Measurements from ENCODE around the gene PCDH9.

Gene PCDH9

GRCh38 chr13:66879988-66880387 is 350.1 kb downstream of the PCDH9 start:
- Histone ChIP-seq H3K9me3 (ENCODE audit: control insufficient read depth in 1 of 2, low read length in 2 of 2) (no peaks in the 10 kb centered on the region), H3K9ac (ENCODE audit: low read depth in 1 of 2, low read length in 2 of 2) (no peak overlapping the region), H3K27ac (ENCODE audit: low read depth, low read length) (no peak overlapping the region), H3K4me1 (ENCODE audit: control insufficient read depth in 1 of 2, insufficient read depth in 2 of 2, low read length in 2 of 2) (no peaks in the 10 kb centered on the region), H3K4me3 (ENCODE audit: low read depth in 1 of 2, low read length in 2 of 2) (no peak overlapping the region), H3K36me3 (ENCODE audit: control insufficient read depth in 1 of 2, insufficient read depth in 2 of 2, low read length in 2 of 2) (no peaks in the 10 kb centered on the region), H3K27me3 (ENCODE audit: control insufficient read depth in 1 of 2, insufficient read depth in 2 of 2, low read length in 2 of 2) (no peaks in the 10 kb centered on the region)

DNA sequence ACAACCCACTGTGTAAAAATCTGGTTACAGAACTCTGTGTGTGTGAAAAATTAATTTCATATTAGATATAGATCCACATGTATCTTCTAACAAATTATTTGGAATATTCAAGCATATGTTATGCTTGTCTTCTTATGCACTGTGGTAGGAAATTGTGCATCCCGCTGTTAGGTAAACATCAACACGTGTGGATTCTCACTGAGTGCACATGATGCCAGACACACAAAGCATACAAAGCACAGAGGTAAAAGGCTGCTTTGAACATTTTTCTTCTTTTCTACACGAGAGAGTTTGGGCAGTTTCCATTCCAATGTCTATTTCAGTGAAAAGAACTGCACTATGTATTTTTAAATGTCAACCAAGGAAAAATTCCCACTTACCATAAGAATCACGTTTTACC is 354.9 kb downstream of the PCDH9 start:
- Histone ChIP-seq H3K9me3 (ENCODE audit: control insufficient read depth in 1 of 2, low read length in 2 of 2) (no peaks in the 10 kb centered on the region), H3K4me3 (ENCODE audit: low read depth in 1 of 2, low read length in 2 of 2) (no peak overlapping the region), H3K27me3 (ENCODE audit: control insufficient read depth in 1 of 2, insufficient read depth in 2 of 2, low read length in 2 of 2) (no peaks in the 10 kb centered on the region), H3K27ac (ENCODE audit: low read depth, low read length) (no peak overlapping the region), H3K4me1 (ENCODE audit: control insufficient read depth in 1 of 2, insufficient read depth in 2 of 2, low read length in 2 of 2) (no peaks in the 10 kb centered on the region), H3K36me3 (ENCODE audit: control insufficient read depth in 1 of 2, insufficient read depth in 2 of 2, low read length in 2 of 2) (no peaks in the 10 kb centered on the region), H3K9ac (ENCODE audit: low read depth in 1 of 2, low read length in 2 of 2) (no peak overlapping the region)

DNA sequence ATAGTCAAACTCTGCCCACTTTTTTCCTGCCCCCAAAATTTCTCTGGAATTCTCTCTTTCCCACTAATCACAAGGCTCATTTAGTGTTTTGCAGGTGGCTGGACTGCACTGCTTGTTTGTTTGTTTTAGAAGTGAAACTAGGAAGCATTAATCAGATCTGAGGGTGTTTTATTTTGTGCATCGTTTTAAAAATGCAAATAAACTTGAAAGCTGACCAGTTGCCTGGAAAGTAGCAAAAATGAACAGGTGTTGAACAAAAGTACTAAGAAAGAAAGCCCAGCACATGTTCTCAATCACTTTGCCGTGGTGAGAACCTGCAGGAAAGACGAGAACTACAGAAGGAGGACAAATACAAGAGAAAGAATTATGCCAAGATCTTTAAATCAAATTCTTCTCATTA is 365.5 kb downstream of the PCDH9 start:
- no peaks in the 10 kb centered on the region for H3K27me3 ChIP-seq (ENCODE audit: control insufficient read depth in 1 of 2, insufficient read depth in 2 of 2, low read length in 2 of 2)
- H3K36me3 ChIP-seq (ENCODE audit: control insufficient read depth in 1 of 2, insufficient read depth in 2 of 2, low read length in 2 of 2), result no peaks in the 10 kb centered on the region
- H3K9me3 ChIP-seq (ENCODE audit: control insufficient read depth in 1 of 2, low read length in 2 of 2), result no peaks in the 10 kb centered on the region
- H3K27ac ChIP-seq (ENCODE audit: low read depth, low read length), result no peak overlapping the region
- H3K4me1 ChIP-seq (ENCODE audit: control insufficient read depth in 1 of 2, insufficient read depth in 2 of 2, low read length in 2 of 2), result no peaks in the 10 kb centered on the region
- H3K4me3 ChIP-seq (ENCODE audit: low read depth in 1 of 2, low read length in 2 of 2), result no peak overlapping the region
- H3K9ac ChIP-seq (ENCODE audit: low read depth in 1 of 2, low read length in 2 of 2), result no peak overlapping the region

DNA sequence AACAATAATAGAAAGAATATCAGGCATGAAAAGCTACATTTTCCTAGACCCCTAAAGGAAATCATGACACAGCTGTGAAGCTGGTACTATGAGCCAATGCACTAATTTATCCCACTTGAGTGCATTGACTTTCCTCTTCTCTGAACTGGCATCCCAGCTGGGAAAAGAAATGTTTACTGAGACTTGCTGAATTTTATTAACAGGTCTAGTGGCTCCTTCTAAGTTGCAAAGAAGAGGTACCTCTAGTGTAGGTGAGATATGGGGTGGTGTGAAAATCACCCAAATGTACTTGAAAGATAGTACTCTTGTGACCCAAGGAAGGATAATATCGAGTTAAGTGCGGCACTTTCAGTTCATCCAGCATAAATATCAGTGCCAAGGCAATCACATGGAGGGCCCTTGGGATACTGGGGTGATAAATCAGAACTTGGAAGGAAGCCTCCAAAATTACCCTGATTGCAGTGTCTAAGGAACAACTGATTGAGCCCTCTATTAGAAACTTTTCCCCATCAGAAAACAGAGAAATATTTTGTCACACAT is 369.2 kb downstream of the PCDH9 start:
- Histone ChIP-seq H3K9me3 (ENCODE audit: control insufficient read depth in 1 of 2, low read length in 2 of 2) (no peaks in the 10 kb centered on the region), H3K27me3 (ENCODE audit: control insufficient read depth in 1 of 2, insufficient read depth in 2 of 2, low read length in 2 of 2) (no peaks in the 10 kb centered on the region), H3K4me1 (ENCODE audit: control insufficient read depth in 1 of 2, insufficient read depth in 2 of 2, low read length in 2 of 2) (no peaks in the 10 kb centered on the region), H3K27ac (ENCODE audit: low read depth, low read length) (no peak overlapping the region), H3K4me3 (ENCODE audit: low read depth in 1 of 2, low read length in 2 of 2) (no peak overlapping the region), H3K9ac (ENCODE audit: low read depth in 1 of 2, low read length in 2 of 2) (no peak overlapping the region), H3K36me3 (ENCODE audit: control insufficient read depth in 1 of 2, insufficient read depth in 2 of 2, low read length in 2 of 2) (no peaks in the 10 kb centered on the region)

DNA sequence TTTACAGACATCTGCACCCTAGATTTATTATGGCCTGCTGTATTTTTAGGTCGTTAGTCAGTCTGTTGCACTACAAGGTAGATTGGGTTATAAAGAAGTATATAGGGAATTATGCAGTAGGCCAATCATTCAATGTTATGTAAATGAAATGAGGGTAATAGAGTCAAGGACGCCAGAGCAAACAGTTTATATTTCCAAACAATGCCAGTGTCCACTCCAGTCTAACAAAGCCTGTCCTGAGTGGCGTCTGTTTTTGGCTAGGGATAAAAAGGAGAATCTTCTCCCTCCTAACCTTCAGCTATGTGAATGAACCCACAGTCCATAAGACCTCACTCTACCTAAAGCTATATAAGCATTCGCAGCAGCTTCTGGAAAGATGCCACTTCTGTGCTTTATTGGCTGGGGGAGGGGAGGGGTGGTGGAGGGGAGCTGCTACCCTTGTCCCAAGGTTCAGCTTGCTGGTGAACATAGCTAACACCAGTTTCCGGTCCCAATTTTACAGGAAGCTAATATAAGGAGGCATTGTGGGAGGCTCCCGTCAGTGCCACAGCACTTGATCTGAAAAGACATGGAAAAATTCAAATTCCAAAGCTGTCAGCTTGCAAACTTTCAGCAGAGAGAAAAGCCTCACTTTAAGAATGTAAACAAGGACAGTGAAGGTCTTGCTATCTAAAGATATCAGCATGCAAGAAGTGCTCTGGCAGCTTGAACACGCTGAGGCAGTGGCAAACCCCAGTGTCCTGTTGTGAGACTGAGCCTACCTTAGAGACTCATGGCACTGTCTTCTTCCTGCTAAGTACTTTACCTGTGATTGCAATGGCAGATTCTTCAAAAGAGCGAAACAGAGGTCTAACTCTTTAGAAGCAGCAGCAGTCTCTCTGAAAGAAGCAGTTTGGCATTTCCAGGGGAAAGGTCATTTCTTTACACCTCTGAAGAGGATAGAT is 369.9 kb downstream of the PCDH9 start:
- Histone ChIP-seq H3K9ac (ENCODE audit: low read depth in 1 of 2, low read length in 2 of 2) (no peak overlapping the region), H3K9me3 (ENCODE audit: control insufficient read depth in 1 of 2, low read length in 2 of 2) (no peaks in the 10 kb centered on the region), H3K27ac (ENCODE audit: low read depth, low read length) (no peak overlapping the region), H3K27me3 (ENCODE audit: control insufficient read depth in 1 of 2, insufficient read depth in 2 of 2, low read length in 2 of 2) (no peaks in the 10 kb centered on the region), H3K4me1 (ENCODE audit: control insufficient read depth in 1 of 2, insufficient read depth in 2 of 2, low read length in 2 of 2) (no peaks in the 10 kb centered on the region), H3K36me3 (ENCODE audit: control insufficient read depth in 1 of 2, insufficient read depth in 2 of 2, low read length in 2 of 2) (no peaks in the 10 kb centered on the region), H3K4me3 (ENCODE audit: low read depth in 1 of 2, low read length in 2 of 2) (no peak overlapping the region)

DNA sequence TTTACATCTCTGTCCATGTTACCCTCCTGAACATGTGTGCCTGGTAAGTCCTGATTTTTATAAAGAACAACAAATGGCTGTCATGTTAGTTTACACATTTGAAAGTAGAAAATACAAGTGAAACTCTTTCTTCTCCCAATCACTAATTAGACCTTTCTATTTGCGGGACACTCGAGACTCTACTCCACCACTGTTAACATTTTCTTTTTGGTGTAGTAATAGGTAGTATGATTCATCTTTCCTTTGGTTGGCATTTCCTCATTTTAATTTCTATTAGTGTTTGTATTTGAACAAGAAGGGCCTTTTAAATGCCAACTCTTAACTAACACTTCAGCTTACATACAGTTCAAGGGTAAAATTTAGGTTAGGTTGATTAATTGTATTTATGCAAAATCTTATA is 371.1 kb downstream of the PCDH9 start:
- Histone ChIP-seq H3K36me3 (ENCODE audit: control insufficient read depth in 1 of 2, insufficient read depth in 2 of 2, low read length in 2 of 2) (no peaks in the 10 kb centered on the region), H3K27me3 (ENCODE audit: control insufficient read depth in 1 of 2, insufficient read depth in 2 of 2, low read length in 2 of 2) (no peaks in the 10 kb centered on the region), H3K4me1 (ENCODE audit: control insufficient read depth in 1 of 2, insufficient read depth in 2 of 2, low read length in 2 of 2) (no peaks in the 10 kb centered on the region), H3K9me3 (ENCODE audit: control insufficient read depth in 1 of 2, low read length in 2 of 2) (no peaks in the 10 kb centered on the region), H3K4me3 (ENCODE audit: low read depth in 1 of 2, low read length in 2 of 2) (no peak overlapping the region), H3K9ac (ENCODE audit: low read depth in 1 of 2, low read length in 2 of 2) (no peak overlapping the region), H3K27ac (ENCODE audit: low read depth, low read length) (no peak overlapping the region)

DNA sequence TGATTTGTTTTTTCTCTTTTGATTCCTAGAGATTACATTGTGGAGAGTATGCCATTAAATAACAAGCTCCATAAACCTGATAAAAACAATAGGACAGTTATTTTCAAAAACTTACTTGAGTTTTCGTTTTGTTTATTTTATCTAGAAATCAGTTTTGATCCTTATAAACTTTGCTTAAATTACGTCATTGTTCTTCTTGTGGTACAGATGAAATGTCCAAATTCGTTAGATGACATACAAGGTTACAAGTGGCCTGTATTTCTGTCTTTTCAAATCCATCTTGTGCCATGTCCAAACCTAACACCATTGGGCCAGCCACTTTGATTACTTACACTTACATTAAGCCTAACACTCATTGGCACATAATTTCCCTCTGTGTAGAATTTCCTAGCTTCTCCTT is 372.0 kb downstream of the PCDH9 start:
- Histone ChIP-seq H3K4me1 (ENCODE audit: control insufficient read depth in 1 of 2, insufficient read depth in 2 of 2, low read length in 2 of 2) (no peaks in the 10 kb centered on the region), H3K36me3 (ENCODE audit: control insufficient read depth in 1 of 2, insufficient read depth in 2 of 2, low read length in 2 of 2) (no peaks in the 10 kb centered on the region), H3K9me3 (ENCODE audit: control insufficient read depth in 1 of 2, low read length in 2 of 2) (no peaks in the 10 kb centered on the region), H3K27ac (ENCODE audit: low read depth, low read length) (no peak overlapping the region), H3K9ac (ENCODE audit: low read depth in 1 of 2, low read length in 2 of 2) (no peak overlapping the region), H3K4me3 (ENCODE audit: low read depth in 1 of 2, low read length in 2 of 2) (no peak overlapping the region), H3K27me3 (ENCODE audit: control insufficient read depth in 1 of 2, insufficient read depth in 2 of 2, low read length in 2 of 2) (no peaks in the 10 kb centered on the region)

- Histone ChIP-seq H3K36me3 (ENCODE audit: control insufficient read depth in 1 of 2, insufficient read depth in 2 of 2, low read length in 2 of 2) (no peaks in the 10 kb centered on the region), H3K27me3 (ENCODE audit: control insufficient read depth in 1 of 2, insufficient read depth in 2 of 2, low read length in 2 of 2) (no peaks in the 10 kb centered on the region), H3K4me3 (ENCODE audit: low read depth in 1 of 2, low read length in 2 of 2) (no peak overlapping the region), H3K9me3 (ENCODE audit: control insufficient read depth in 1 of 2, low read length in 2 of 2) (no peaks in the 10 kb centered on the region), H3K9ac (ENCODE audit: low read depth in 1 of 2, low read length in 2 of 2) (no peak overlapping the region), H3K27ac (ENCODE audit: low read depth, low read length) (no peak overlapping the region), H3K4me1 (ENCODE audit: control insufficient read depth in 1 of 2, insufficient read depth in 2 of 2, low read length in 2 of 2) (no peaks in the 10 kb centered on the region)
Measured at GRCh38 chr13:66855131-66855530, 375.0 kb downstream of the PCDH9 start.

DNA sequence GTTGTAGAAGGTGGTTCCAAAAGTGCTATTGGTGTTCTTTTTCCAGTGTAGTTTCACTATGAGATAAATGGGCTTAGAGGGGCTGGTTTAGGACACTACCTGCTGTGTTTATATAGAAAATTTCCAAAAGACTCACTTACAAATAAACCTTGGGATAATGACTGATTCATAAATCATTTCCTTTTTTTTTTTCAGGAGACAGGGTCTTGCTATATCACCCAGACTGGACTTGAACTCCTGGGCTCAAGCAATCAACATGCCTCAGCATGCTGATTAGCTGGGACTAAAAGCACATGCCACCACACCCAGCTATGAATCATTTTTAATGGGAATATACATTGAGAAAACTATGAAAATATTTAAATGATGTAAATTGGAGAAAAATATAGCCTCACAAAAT is 376.6 kb downstream of the PCDH9 start:
- Histone ChIP-seq H3K27ac (ENCODE audit: low read depth, low read length) (no peak overlapping the region), H3K36me3 (ENCODE audit: control insufficient read depth in 1 of 2, insufficient read depth in 2 of 2, low read length in 2 of 2) (no peaks in the 10 kb centered on the region), H3K4me3 (ENCODE audit: low read depth in 1 of 2, low read length in 2 of 2) (no peak overlapping the region), H3K9me3 (ENCODE audit: control insufficient read depth in 1 of 2, low read length in 2 of 2) (no peaks in the 10 kb centered on the region), H3K27me3 (ENCODE audit: control insufficient read depth in 1 of 2, insufficient read depth in 2 of 2, low read length in 2 of 2) (no peaks in the 10 kb centered on the region), H3K4me1 (ENCODE audit: control insufficient read depth in 1 of 2, insufficient read depth in 2 of 2, low read length in 2 of 2) (no peaks in the 10 kb centered on the region), H3K9ac (ENCODE audit: low read depth in 1 of 2, low read length in 2 of 2) (no peak overlapping the region)

- no peaks in the 10 kb centered on the region for H3K27me3 ChIP-seq (ENCODE audit: control insufficient read depth in 1 of 2, insufficient read depth in 2 of 2, low read length in 2 of 2)
- peaks cover 0 to 2% of the 10 kb centered on the region in 2 donors for H3K9me3 ChIP-seq (ENCODE audit: control insufficient read depth in 1 of 2, low read length in 2 of 2)
- no peak overlapping the region for H3K9ac ChIP-seq (ENCODE audit: low read depth in 1 of 2, low read length in 2 of 2)
- no peak overlapping the region for H3K27ac ChIP-seq (ENCODE audit: low read depth, low read length)
- no peaks in the 10 kb centered on the region for H3K4me1 ChIP-seq (ENCODE audit: control insufficient read depth in 1 of 2, insufficient read depth in 2 of 2, low read length in 2 of 2)
- H3K36me3 ChIP-seq (ENCODE audit: control insufficient read depth in 1 of 2, insufficient read depth in 2 of 2, low read length in 2 of 2), result no peaks in the 10 kb centered on the region
- H3K4me3 ChIP-seq (ENCODE audit: low read depth in 1 of 2, low read length in 2 of 2), result no peak overlapping the region
Measured at GRCh38 chr13:66849706-66850105, 380.4 kb downstream of the PCDH9 start.
